HG02759 (cell line): ENCODE data around the gene EFNB2.
A peak's percentile ranks its signal among the peaks of the same experiment; 100 is the strongest.

ENCODE experiments used
- ATAC-seq: cut with Tn5 transposase; IDR thresholded peaks from one replicate; pipeline ENCODE4 v1.9.1; 2021; ENCODE audit warnings: mild to moderate bottlenecking, moderate library complexity; ENCODE audit not compliant: unreplicated experiment

The EFNB2 gene

GRCh38 chr13:106526738-106527444, 8.6 kb downstream of the EFNB2 start:
- no peak for ATAC-seq

DNA sequence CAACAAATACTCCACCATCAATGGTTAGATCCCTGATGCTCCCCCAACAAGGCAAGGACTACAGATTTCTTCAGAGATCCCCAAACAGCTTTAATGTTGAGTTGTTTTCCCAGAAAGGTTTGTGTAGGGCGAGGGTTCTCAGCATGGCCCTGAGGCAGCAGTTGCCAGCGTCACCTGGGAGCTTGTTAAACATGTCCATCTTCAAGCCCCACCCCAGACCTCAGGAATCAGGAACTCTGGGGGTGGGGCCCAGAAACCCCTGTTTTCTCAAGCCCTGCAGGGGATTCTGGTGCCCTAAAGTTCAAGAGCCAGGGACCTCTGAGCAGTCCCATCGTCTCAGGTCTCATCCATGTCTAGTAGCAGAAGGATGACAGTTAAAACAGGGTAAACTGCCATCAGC, 9.6 kb downstream of the EFNB2 start:
- ATAC-seq: no peak

DNA sequence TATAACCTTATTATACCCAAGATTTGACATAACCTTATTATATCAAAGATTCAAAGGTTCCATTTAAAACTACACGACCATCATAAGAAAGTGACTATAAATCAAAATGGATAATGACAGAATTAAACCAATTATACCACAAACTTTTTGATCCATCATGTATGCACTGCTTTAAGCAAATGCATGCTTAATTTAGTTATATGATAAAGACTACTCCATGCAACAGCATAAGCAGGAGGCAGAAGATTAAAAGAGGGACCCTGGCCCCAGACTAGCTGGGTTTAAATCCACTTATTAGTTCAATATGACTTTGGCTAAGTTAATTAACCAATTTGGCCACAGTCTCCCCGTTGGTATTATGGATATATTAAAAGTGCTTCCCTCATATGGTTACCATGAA, 11.4 kb downstream of the EFNB2 start:
- no peak for ATAC-seq

- ATAC-seq: no peak
Observed at GRCh38 chr13:106523576-106523975, 11.9 kb downstream of the EFNB2 start.

DNA sequence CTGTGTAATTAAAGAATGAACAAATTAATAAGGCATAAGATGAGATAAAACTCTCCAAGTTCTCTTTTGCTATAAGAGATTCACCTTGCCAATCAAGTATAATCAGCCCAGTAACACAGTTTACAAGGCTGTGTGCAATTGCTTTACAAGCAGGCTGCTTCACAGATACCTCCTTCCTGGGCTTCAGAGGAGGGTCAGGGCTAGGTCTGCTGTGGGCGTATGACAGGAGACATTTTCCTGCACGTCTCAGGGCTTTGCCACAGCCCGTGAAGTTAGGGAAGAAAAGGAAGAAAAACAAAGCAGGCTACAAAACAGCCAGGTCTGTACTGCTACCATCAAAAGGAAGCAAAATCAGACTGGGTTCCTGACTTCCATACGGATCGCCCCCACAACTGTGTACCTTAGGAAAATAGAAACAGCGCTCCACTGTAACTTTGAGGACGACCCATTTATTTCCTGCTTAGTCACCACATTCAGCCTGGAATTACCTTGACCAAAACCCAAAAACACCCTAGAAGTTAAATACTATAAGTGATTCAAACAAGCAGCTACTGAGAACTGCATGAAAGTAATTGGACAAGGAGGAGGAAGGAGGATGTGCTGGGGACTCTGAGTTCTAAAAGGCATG, 12.4 kb downstream of the EFNB2 start:
- no peak for ATAC-seq

GRCh38 chr13:106522112-106522705, 13.3 kb downstream of the EFNB2 start:
- ATAC-seq: no peak

DNA sequence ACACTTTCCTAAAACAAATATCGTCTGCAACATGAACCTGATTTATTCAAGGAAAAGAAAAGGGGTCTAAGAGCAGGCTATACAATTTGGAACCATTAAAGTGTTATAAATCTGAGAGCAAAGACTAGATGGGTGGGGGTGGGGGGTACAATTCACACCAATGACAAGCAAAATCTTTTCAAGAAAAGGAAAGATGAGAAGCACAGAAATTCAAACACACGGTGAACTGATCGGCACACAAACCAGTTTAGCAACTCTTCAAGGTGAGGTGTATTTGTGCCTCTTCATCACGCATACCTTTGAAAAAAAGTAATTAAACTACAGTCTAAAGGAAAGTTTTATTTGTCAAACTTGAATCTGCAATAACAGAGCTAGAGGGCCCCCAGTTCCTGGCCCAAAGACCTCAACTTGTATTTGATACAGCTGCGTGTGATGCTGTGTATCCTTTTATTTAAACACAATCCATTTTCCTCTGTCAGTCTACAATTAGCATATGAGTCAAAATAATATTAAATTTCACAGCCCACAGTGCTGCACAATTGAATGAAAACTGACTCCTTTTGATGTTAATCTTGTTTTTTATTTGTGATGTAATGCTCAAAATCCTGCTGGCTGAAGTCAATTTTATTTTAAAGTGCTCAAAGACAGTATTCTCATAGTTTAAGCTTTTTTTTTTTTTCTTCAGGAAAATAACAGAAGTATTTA, 14.2 kb downstream of the EFNB2 start:
- ATAC-seq: no peak

DNA sequence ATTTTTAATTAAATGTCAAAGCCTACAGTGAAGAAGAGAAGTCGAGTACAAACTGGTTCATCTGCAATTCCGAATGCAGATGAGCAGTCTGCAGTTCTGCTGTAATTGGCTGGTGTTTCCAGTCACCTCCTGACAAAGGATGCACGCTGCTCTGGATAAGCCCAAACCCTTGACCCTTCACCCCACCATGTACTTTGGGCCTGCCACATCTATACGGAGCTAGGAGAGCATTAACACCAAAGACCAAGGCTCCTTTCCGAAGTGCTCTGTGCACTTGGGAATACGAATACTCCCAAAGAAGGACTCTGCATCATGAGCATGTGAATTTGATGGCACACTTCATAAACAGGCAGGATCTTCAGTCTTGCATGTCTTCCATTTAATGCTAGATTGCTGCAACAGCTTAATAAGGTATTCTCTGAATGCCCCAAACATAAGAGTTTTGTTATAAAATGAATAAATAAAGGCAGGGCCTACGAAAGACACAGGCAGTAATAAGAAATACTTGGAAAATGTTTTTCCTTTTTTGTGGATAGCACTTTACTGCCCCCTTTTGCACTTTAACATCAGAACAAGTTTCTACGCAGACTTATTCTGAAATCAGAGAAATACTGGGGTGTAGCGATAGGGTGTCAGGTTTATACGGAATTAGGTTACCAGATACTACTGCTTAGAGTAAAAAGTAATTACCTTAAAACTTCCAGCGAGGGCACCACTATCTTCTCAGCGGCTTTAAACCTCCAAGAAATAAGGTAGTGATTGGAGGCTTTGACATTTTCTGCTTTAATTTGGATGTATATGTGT, 15.0 kb downstream of the EFNB2 start:
- no peak for ATAC-seq

DNA sequence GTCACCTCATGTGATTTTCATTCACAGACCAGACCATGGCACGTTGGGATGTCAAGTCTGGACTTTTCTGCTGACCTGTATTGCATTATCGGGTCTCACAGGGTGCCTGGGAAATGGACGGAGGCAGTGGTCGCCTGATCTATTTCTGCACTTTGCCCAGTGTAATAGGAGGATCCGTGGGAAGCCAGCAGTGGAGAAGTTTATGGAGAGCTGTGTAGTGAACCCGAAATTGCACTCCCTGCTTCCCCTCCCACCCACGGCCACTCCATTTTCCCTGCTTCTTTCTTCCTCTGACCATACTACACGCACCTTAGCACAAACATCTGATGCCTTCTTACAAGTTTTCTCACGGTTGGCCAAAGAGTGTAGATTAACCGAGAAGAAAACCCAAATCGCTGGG, 16.9 kb downstream of the EFNB2 start:
- no peak for ATAC-seq

- ATAC-seq: no peak
Observed at GRCh38 chr13:106517109-106517847, 18.2 kb downstream of the EFNB2 start.

- ATAC-seq: no peak
Observed at GRCh38 chr13:106515635-106516254, 19.7 kb downstream of the EFNB2 start.

- ATAC-seq: no peak
Observed at GRCh38 chr13:106514928-106515634, 20.4 kb downstream of the EFNB2 start.

DNA sequence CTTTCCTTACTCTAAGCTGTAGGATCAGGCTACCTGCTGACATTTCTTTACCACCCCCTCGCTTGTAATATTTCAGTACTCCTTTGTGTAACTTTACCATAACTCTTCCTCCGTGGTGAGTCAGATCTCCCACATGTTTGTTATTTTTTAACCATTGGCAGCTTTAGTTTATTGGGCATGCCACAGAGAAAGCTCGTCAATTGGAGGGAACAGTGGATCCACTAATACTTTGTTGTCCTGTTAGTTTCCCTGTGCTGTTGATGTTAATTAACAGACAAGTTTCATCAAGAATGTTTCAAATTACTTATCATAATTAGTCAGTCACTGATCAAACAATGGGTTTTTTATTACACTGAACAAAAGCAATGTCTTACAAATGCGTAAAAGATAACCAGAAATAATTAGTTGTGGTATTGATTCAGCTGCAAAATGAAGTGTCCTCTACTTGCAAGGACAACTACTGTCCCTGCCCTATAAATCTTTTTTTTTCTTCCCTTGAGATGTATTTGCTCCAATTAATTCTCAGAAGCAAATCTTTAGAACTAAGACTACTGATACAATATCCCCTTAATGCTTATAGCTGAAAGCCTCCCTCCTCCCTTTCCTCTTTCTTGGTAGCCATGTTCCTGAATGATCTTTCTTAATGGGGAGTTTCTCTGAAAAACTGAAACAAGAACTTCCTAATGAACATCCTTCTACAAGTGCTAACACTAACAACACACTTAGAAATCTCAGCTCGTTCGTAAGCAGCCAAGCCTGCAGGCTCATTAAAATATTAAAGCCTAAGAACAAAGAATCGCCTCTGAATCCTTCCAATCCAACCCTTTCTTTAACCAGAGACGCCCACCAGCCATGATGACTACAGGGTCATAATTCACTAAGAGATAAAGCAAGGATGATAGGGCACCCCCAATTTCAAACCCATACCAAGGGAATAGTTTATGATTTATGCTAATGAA, 22.2 kb downstream of the EFNB2 start:
- ATAC-seq: no peak

GRCh38 chr13:106507560-106508274, 27.7 kb downstream of the EFNB2 start:
- ATAC-seq: peak; percentile 94

- ATAC-seq: no peak
Observed at GRCh38 chr13:106506286-106506685, 29.2 kb downstream of the EFNB2 start.

DNA sequence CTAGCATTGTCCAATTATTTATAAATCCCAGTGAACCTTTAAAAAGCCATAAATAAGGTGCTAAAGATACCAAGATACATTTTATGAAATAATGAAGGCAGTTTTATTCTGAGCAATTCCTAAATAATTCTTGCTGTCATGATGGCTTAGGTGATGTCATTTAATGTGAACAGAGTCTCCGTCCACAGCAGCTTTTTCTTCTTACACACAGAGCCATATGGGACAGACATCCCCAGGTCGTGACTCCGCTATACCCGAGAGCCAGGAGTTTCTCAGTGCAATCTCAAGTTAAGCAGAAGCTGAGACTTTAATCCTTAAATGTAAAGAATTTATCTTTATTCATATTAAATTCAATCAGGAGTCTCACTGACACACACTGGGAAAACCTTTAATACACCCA, 29.7 kb downstream of the EFNB2 start:
- ATAC-seq: no peak

DNA sequence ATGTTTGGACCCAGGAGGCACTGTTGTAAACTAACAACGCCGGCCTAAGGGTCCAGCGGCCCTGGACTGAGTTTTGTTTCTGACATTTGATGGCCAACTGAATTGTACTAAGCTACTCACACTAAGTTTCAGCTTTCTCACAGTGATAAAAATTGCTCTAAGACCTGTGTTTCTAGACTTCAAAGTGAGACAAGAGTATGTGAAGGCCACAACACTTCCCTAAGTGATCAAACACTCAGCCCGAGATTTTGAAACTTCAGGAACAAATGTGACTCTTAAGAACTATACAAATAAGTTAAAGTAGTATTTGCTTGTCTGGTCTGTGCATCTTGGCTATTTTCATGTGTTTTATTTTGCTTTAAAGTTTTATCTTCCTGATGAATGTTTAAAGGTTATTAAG, 30.2 kb downstream of the EFNB2 start:
- ATAC-seq: no peak
